K562 (cell line): Measurements from ENCODE around the gene TRMT112. TPM values are rescaled to one million over a fixed set of nuclear protein-coding genes. Genes with fewer than 3 reads are reported as not detected.

Experiments used
- ARID2 ChIP-seq: fragments of 450-650 bp; IDR thresholded peaks from 2 replicates; pipeline ENCODE4 v1.6.1; 2017; ENCODE audit warnings: antibody characterized with exemption, mild to moderate bottlenecking
- CSDE1 ChIP-seq, 2 experiments: fragments of 450-650 bp; IDR thresholded peaks; 2 replicates each; pipeline ENCODE4 v1.6.1; 2016; ENCODE audit warnings: mild to moderate bottlenecking in 1 of 2
- CTBP1 ChIP-seq: fragments of 450-650 bp; IDR thresholded peaks from 2 replicates; pipeline ENCODE4 v1.6.1; 2016; ENCODE audit warnings: borderline replicate concordance
- FOS ChIP-seq: IDR thresholded peaks from 3 replicates; pipeline ENCODE4 v1.6.1; 2011; ENCODE audit not compliant: insufficient read length; ENCODE audit errors: extremely low read depth
- FOSL1 ChIP-seq: fragments of 200-800 bp; sonication (Bioruptor generic); conservative IDR thresholded peaks from 2 replicates; pipeline ENCODE4 v1.6.1; 2016; ENCODE audit warnings: missing genetic modification characterization, missing compliant biosample characterization
- GTF2A2 ChIP-seq: IDR thresholded peaks from 2 replicates; pipeline ENCODE4 v1.6.1; 2016; ENCODE audit warnings: mild to moderate bottlenecking, missing genetic modification characterization, missing compliant biosample characterization
- HDAC1 ChIP-seq, 2 experiments: fragments of 450-650 bp; IDR thresholded peaks; 2 replicates each; pipeline ENCODE4 v1.6.1; 2016 to 2017; ENCODE audit warnings: inconsistent platforms in 1 of 2, mild to moderate bottlenecking in 1 of 2, moderate library complexity in 1 of 2
- LEF1 ChIP-seq: fragments of 450-650 bp; IDR thresholded peaks from 2 replicates; pipeline ENCODE4 v1.6.1; 2016; ENCODE audit warnings: mild to moderate bottlenecking
- MTF1 ChIP-seq: fragments of 250-450 bp; sonication (Bioruptor Pico); IDR thresholded peaks from 2 replicates; pipeline ENCODE4 v1.9.0; 2021; ENCODE audit warnings: moderate library complexity, mild to moderate bottlenecking, inconsistent platforms, borderline replicate concordance
- NCOA2 ChIP-seq, 2 experiments: fragments of 450-650 bp; IDR thresholded peaks; 2 replicates each; pipeline ENCODE4 v1.6.1; 2018; ENCODE audit warnings: mild to moderate bottlenecking in 2 of 2, moderate library complexity in 1 of 2; ENCODE audit not compliant: partially characterized antibody in 2 of 2
- NFRKB ChIP-seq: fragments of 450-650 bp; IDR thresholded peaks from 2 replicates; pipeline ENCODE4 v1.6.1; 2016; ENCODE audit warnings: low read depth
- NRF1 ChIP-seq, 2 experiments: fragments of 450-650 bp; IDR thresholded peaks in 1 of 2; conservative IDR thresholded peaks in 1 of 2; 2 replicates each; pipeline ENCODE4 v1.6.1; 2014; ENCODE audit warnings: mild to moderate bottlenecking in 2 of 2
- PHB ChIP-seq: fragments of 250-450 bp; sonication (Bioruptor Pico); IDR thresholded peaks from 2 replicates; pipeline ENCODE4 v1.5.0; 2021
- RAD21 ChIP-seq, 2 experiments: fragments of 250-450 bp in 1 of 2; fragments of 450-650 bp in 1 of 2; sonication (Bioruptor Pico) in 1 of 2; formaldehyde crosslinking in 1 of 2; IDR thresholded peaks in 1 of 2; conservative IDR thresholded peaks in 1 of 2; 2 replicates each; pipeline versions ENCODE4 v1.4.0 to v1.8.0; 2020 to 2022; ENCODE audit warnings: mild to moderate bottlenecking in 2 of 2, moderate library complexity in 1 of 2
- RBM22 ChIP-seq: fragments of 200-400 bp; formaldehyde crosslinking; IDR thresholded peaks from 2 replicates; pipeline ENCODE4 v1.6.1; 2018; ENCODE audit warnings: low read length, low read depth; ENCODE audit not compliant: poor library complexity, severe bottlenecking
- SAFB ChIP-seq: fragments of 200-400 bp; formaldehyde crosslinking; IDR thresholded peaks from 2 replicates; pipeline ENCODE4 v1.6.1; 2017; ENCODE audit warnings: low read depth, low read length, borderline replicate concordance
- SMARCA4 ChIP-seq: fragments of 450-650 bp; IDR thresholded peaks from 2 replicates; pipeline ENCODE4 v1.6.1; 2016
- XRCC4 ChIP-seq: IDR thresholded peaks from one replicate; pipeline ENCODE4 v1.6.1; 2011; ENCODE audit not compliant: insufficient read depth, insufficient read length; ENCODE audit errors: extremely low read depth
- ZFP1 ChIP-seq: fragments of 450-650 bp; formaldehyde crosslinking; IDR thresholded peaks from 2 replicates; pipeline ENCODE4 v1.4.0; 2020; ENCODE audit warnings: mild to moderate bottlenecking, mixed read lengths
- ZFP36 ChIP-seq: fragments of 150-350 bp; IDR thresholded peaks from 2 replicates; pipeline ENCODE4 v1.6.1; 2018; ENCODE audit warnings: low read length, low read depth; ENCODE audit not compliant: partially characterized antibody
- ZFX ChIP-seq: sonication (generic); formaldehyde crosslinking; IDR thresholded peaks from 2 replicates; pipeline ENCODE4 v1.8.0; 2022; ENCODE audit warnings: mild to moderate bottlenecking, missing genetic modification reagents, moderate library complexity
- ZNF24 ChIP-seq: fragments of 450-650 bp; IDR thresholded peaks from 2 replicates; pipeline ENCODE4 v1.6.1; 2016
- ZNF76 ChIP-seq: fragments of 250-450 bp; sonication (Bioruptor Pico); IDR thresholded peaks from 2 replicates; pipeline ENCODE4 v1.4.0; 2020; ENCODE audit warnings: mild to moderate bottlenecking, moderate library complexity, borderline replicate concordance
- polyA plus RNA-seq, 8 experiments: library from polyadenylated mRNA; depleted of rRNA in 4 of 8; stranded (reverse) in 5 of 8; unstranded in 3 of 8; fragments of >200 nt; fragmentation: Nextera tagmentation in 2 of 8; fragmentation: Illumina TruSeq in 1 of 8; extraction: Ambion mirVana in 2 of 8; extraction: Trizol in 1 of 8; gene quantifications; 2 replicates each; pipeline versions ENCODE4 v1.2.1 to v1.2.3, GENCODE V29; 2011 to 2014; ENCODE audit warnings: inconsistent platforms in 1 of 8, missing spikeins in 1 of 8
- total RNA-seq, 7 experiments: library from RNA; depleted of rRNA in 6 of 7; stranded (reverse); fragments of >200 nt in 6 of 7; fragmentation: Illumina TruSeq in 2 of 7; extraction: Trizol in 2 of 7; gene quantifications; 2 replicates each; pipeline versions ENCODE4 v1.2.1 to v1.2.3, GENCODE V29; 2011 to 2021; ENCODE audit warnings: low replicate concordance in 1 of 7
- TF ChIP-seq, protein P1 (sequence below), 2 experiments: fragments of 450-650 bp; IDR thresholded peaks; 2 replicates each; pipeline ENCODE4 v1.6.1; 2016
- TF ChIP-seq, protein P2 (sequence below): conservative IDR thresholded peaks from 2 replicates; pipeline ENCODE4 v1.6.1; 2011; ENCODE audit warnings: low read depth, mild to moderate bottlenecking, low read length; ENCODE audit not compliant: control insufficient read depth
- TF ChIP-seq, protein P3 (sequence below): fragments of 150-350 bp; conservative IDR thresholded peaks from 2 replicates; pipeline ENCODE4 v1.6.1; 2014; ENCODE audit warnings: low read length

Gene TRMT112
- total and polyA plus RNA-seq, 9 of the 15 experiments (the other 6 are each of a cell fraction or from before 2014, with no cell fraction given) = 162 to 444 (median 300) TPM

DNA sequence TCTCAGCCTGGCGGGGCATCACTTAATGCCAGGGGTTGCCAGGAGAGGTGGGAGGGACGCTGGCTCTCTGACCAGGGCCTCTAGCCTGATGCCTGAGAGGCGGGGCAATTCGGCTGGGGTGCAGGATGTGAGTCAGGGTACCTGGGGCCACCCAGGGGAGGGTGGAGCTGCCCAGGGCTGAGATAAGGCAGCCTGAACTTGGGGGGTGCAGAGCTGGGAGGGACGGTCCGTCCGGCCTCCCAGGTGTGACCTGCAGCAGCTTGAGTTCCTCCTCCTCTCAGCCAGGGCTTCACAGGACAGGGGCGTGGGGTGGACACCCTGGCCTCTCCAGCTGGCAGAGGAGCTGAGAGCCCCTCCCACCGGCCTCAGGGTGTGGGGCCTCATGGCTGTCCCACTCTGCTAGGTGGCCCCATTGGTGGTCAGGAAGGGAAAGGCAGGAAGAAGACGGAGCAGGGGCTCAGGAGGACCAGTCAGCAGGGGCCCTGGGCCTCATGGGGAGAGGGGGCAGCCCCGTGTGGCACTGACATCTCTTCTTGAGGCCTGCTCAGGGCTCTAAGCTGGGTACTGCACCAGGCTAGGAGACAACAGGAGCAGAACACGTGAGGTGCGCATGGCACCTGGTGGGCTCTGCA is 40.7 kb upstream of the TRMT112 start (continued):
- no peak for TF ChIP-seq ZFX
- TF ChIP-seq CTBP1 = peak; percentile 70; the same call in 1 of the 2 replicates
- TF ChIP-seq SAFB = no peak
- TF ChIP-seq NFRKB = no peak
- TF ChIP-seq ZNF76 = no peak
- no peak for TF ChIP-seq ARID2
- peak; percentile 54 for TF ChIP-seq FOSL1 (tag)
- TF ChIP-seq FOS = no peak
- no peak for TF ChIP-seq PHB (CRISPR knock-in tag)
- TF ChIP-seq, protein P1, sequence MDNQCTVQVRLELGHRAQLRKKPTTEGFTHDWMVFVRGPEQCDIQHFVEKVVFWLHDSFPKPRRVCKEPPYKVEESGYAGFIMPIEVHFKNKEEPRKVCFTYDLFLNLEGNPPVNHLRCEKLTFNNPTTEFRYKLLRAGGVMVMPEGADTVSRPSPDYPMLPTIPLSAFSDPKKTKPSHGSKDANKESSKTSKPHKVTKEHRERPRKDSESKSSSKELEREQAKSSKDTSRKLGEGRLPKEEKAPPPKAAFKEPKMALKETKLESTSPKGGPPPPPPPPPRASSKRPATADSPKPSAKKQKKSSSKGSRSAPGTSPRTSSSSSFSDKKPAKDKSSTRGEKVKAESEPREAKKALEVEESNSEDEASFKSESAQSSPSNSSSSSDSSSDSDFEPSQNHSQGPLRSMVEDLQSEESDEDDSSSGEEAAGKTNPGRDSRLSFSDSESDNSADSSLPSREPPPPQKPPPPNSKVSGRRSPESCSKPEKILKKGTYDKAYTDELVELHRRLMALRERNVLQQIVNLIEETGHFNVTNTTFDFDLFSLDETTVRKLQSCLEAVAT (IDR thresholded peaks at IDR 0.05) = 0 out of 4 replicates have a peak, but pooled peaks of 1 of the 2 experiments have one; percentile 24
- TF ChIP-seq NCOA2 (IDR thresholded peaks at IDR 0.05; ENCODE audit: partially characterized antibody in 2 of 2) = no peak
- TF ChIP-seq XRCC4 = no peak
- peak; percentile 54 for TF ChIP-seq SMARCA4
- TF ChIP-seq, protein P2, sequence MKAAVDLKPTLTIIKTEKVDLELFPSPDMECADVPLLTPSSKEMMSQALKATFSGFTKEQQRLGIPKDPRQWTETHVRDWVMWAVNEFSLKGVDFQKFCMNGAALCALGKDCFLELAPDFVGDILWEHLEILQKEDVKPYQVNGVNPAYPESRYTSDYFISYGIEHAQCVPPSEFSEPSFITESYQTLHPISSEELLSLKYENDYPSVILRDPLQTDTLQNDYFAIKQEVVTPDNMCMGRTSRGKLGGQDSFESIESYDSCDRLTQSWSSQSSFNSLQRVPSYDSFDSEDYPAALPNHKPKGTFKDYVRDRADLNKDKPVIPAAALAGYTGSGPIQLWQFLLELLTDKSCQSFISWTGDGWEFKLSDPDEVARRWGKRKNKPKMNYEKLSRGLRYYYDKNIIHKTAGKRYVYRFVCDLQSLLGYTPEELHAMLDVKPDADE = no peak
- TF ChIP-seq, protein P3, sequence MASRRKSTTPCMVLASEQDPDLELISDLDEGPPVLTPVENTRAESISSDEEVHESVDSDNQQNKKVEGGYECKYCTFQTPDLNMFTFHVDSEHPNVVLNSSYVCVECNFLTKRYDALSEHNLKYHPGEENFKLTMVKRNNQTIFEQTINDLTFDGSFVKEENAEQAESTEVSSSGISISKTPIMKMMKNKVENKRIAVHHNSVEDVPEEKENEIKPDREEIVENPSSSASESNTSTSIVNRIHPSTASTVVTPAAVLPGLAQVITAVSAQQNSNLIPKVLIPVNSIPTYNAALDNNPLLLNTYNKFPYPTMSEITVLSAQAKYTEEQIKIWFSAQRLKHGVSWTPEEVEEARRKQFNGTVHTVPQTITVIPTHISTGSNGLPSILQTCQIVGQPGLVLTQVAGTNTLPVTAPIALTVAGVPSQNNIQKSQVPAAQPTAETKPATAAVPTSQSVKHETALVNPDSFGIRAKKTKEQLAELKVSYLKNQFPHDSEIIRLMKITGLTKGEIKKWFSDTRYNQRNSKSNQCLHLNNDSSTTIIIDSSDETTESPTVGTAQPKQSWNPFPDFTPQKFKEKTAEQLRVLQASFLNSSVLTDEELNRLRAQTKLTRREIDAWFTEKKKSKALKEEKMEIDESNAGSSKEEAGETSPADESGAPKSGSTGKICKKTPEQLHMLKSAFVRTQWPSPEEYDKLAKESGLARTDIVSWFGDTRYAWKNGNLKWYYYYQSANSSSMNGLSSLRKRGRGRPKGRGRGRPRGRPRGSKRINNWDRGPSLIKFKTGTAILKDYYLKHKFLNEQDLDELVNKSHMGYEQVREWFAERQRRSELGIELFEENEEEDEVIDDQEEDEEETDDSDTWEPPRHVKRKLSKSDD = no peak
- TF ChIP-seq CSDE1 (IDR thresholded peaks at IDR 0.05) = no peak
- peak in 1 of 2 experiments; percentile 41; a peak in 1 of 4 replicates for TF ChIP-seq HDAC1 (IDR thresholded peaks at IDR 0.05)
- no peak for TF ChIP-seq GTF2A2 (tag)
- peak; percentile 37; the same call in 1 of the 2 replicates for TF ChIP-seq LEF1
- TF ChIP-seq RBM22 = no peak
- TF ChIP-seq NRF1 (conservative IDR thresholded peaks at IDR 0.05 in 1 of 2, IDR thresholded peaks at IDR 0.05 in 1 of 2) = peak; percentile 38 to 40; a peak in 2 of 4 replicates
- TF ChIP-seq ZFP1 = no peak
- no peak for TF ChIP-seq ZNF24
- TF ChIP-seq RAD21 (CRISPR knock-in tag; conservative IDR thresholded peaks at IDR 0.05 in 1 of 2, IDR thresholded peaks at IDR 0.05 in 1 of 2) = no peak
- no peak for TF ChIP-seq MTF1 (CRISPR knock-in tag)
- no peak for TF ChIP-seq ZFP36
